Gastroesophageal sphincter (tissue), 4 donors: ENCODE data around the gene NEK10. TPM values are rescaled to one million over a fixed set of nuclear protein-coding genes. Genes with fewer than 3 reads are reported as not detected.

ENCODE experiments used
- ATAC-seq: fragments of 150-250 bp; one replicate; pipeline ENCODE4 v1.9.1; 2016; ENCODE audit warnings: mild to moderate bottlenecking, moderate library complexity
- H3K27ac ChIP-seq, 4 donors: fragments of 200-600 bp; sonication (generic) in 3 of 4; 1 replicate in 3 of 4; 2 replicates in 1 of 4; pipeline ENCODE4 v1.5.1; 2016 to 2019
- H3K27me3 ChIP-seq: fragments of 200-600 bp; sonication (generic); one replicate; pipeline ENCODE4 v1.5.1; 2019
- H3K36me3 ChIP-seq, 2 donors: fragments of 200-600 bp; sonication (generic); one replicate each; pipeline ENCODE4 v1.5.1; 2019; ENCODE audit warnings: control low read depth in 1 of 2
- H3K4me1 ChIP-seq, 3 donors: fragments of 200-600 bp; sonication (generic); 1 replicate in 2 of 3; 2 replicates in 1 of 3; pipeline ENCODE4 v1.5.1; 2016 to 2019; ENCODE audit warnings: control low read depth in 2 of 3
- H3K4me3 ChIP-seq, 2 donors: fragments of 200-600 bp; sonication (generic); one replicate each; pipeline ENCODE4 v1.5.1; 2019; ENCODE audit warnings: mild to moderate bottlenecking in 1 of 2, moderate library complexity in 1 of 2
- H3K9me3 ChIP-seq, 3 donors: fragments of 200-600 bp; sonication (generic); one replicate each; pipeline ENCODE4 v1.5.1; 2017 to 2019; ENCODE audit warnings: control low read depth in 2 of 3
- EP300 ChIP-seq: sonication (generic); formaldehyde crosslinking; IDR thresholded peaks from one replicate; pipeline ENCODE4 v1.6.1; 2017; ENCODE audit warnings: antibody characterized with exemption, mild to moderate bottlenecking
- POLR2A ChIP-seq, 2 donors: fragments of 450-650 bp; IDR thresholded peaks; one replicate each; pipeline ENCODE4 v1.6.1; 2017; ENCODE audit warnings: antibody characterized with exemption in 2 of 2, mild to moderate bottlenecking in 2 of 2, moderate library complexity in 1 of 2
- POLR2AphosphoS5 ChIP-seq: sonication (generic); formaldehyde crosslinking; IDR thresholded peaks from one replicate; pipeline ENCODE4 v1.6.1; 2017; ENCODE audit warnings: antibody characterized with exemption
- WGBS, 2 donors: methylation state at CpG; one replicate each; pipeline ENCODE4 v1.1.5; 2018; ENCODE audit warnings: low coverage in 1 of 2; 5-methylcytosine and 5-hydroxymethylcytosine counted together
- total RNA-seq, 4 donors: library from RNA; depleted of rRNA; stranded (reverse); fragments of >200 nt; gene quantifications; one replicate each; pipeline ENCODE4 v1.1.0, GENCODE V29; 2016
- TF ChIP-seq, protein P1 (sequence below), 4 experiments: fragments of 200-600 bp in 2 of 4; fragments of 450-650 bp in 2 of 4; sonication (generic) in 1 of 4; IDR thresholded peaks; one replicate each; pipeline ENCODE4 v1.5.1; 2017 to 2019; ENCODE audit warnings: antibody characterized with exemption in 4 of 4, mild to moderate bottlenecking in 2 of 4, moderate library complexity in 2 of 4

The NEK10 gene
- total RNA-seq, 4 donors from 2014 or later: 0.62 to 2.7 (median 1.5) TPM

DNA sequence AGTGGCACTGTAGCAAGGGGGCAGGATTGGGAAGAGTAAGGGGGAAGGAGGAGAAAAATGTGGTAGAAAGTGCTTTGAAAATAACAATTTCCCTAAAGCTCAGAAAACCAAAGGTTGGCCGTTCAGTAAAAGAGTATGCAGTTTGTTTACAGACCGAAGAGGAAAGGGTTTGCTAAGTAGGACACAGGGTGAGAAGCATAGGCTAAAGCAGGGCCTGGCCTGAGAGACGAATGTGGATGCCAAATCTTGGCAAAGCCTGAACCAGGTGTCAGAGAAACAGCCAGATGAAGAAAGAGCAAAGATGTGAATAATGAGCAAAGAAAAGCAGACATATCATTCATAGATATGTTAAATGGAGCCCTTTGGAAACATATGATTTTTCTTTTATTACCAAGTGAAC, 17.1 kb downstream of the NEK10 start:
- Histone ChIP-seq H3K4me1 (no peaks in the 10 kb centered on the region), H3K9me3 (no peaks in the 10 kb centered on the region), H3K36me3 (no peaks in the 10 kb centered on the region), H3K27ac (no peak overlapping the region), H3K4me3 (no peak overlapping the region), H3K27me3 (no peaks in the 10 kb centered on the region)
- WGBS, 2 donors: 55 to 66% methylated on average over 3 of the region's 3 CpGs
- no peak for TF ChIP-seq POLR2AphosphoS5
- no peak for TF ChIP-seq POLR2A (IDR thresholded peaks at IDR 0.05)
- no peak for ATAC-seq

DNA sequence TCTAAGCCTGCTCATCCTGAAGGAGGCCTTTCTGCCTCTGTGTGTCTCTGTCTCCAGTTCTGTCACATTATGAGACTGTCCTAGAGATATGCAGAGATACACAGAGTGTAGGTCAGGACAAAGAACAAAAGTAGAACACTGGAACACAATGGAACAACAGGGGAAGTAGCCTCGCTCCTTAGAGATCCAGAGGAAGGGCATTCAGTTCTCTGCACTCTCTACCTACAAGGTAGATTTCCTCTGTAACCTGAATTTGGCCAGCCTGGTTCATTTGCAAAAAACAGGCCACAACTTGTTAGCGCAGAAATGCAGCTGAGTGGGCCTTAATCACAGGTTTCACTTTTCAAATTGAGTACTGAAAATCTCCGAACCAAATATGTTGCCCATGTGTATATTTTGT, 19.4 kb downstream of the NEK10 start:
- WGBS, 2 donors: 89 to 92% methylated on average over 2 to 3 of the region's 3 CpGs

DNA sequence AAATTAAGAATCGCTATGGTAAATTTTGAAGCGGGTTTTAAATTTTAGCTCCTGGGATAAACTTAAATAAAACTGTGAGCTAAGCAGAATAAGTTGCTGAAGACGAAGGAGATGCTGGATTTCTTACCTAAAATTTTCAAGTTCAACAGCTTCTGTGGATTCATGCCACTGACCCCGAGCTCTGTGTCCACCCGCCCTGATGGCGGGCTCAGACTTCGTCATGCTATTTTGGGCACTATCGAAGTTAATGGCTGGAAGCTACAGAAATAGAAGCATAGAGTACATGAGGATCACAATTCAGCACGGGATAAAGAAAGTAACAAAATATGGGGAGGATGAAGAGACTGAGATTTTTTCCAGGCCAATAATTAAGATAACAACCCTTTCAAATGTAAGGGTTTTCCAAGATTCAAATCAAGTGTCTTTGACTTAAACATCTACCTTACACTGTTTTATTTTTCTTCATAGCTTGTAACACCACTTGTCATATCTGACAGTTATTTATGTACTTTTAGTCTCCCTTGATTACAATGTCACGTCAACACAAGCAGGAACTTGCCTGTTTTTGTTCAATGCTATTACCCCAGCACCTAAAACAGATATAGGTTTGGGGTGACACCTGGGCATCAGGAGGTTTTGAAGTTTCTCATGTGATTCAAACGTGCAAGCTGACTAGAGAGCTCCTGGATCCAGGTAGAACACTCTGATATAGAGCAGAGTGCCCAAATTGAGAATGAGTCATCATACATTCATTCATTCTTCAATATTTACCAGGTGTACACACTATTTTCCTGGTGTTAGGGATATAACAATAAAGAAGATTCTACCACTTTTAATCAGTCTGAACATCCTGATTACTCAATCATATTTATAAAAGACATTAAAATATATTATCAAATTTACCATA, 23.0 kb downstream of the NEK10 start:
- no peaks in the 10 kb centered on the region for H3K27me3 ChIP-seq
- H3K36me3 ChIP-seq: no peaks in the 10 kb centered on the region
- H3K4me1 ChIP-seq: no peaks in the 10 kb centered on the region
- no peak overlapping the region for H3K27ac ChIP-seq
- ATAC-seq: no peak
- H3K4me3 ChIP-seq: no peak overlapping the region
- WGBS, 2 donors: 84 to 93% methylated on average over 8 to 11 of the region's 11 CpGs
- TF ChIP-seq POLR2AphosphoS5 (no peak), POLR2A (IDR thresholded peaks at IDR 0.05) (no peak), EP300 (no peak)
- TF ChIP-seq, protein P1, sequence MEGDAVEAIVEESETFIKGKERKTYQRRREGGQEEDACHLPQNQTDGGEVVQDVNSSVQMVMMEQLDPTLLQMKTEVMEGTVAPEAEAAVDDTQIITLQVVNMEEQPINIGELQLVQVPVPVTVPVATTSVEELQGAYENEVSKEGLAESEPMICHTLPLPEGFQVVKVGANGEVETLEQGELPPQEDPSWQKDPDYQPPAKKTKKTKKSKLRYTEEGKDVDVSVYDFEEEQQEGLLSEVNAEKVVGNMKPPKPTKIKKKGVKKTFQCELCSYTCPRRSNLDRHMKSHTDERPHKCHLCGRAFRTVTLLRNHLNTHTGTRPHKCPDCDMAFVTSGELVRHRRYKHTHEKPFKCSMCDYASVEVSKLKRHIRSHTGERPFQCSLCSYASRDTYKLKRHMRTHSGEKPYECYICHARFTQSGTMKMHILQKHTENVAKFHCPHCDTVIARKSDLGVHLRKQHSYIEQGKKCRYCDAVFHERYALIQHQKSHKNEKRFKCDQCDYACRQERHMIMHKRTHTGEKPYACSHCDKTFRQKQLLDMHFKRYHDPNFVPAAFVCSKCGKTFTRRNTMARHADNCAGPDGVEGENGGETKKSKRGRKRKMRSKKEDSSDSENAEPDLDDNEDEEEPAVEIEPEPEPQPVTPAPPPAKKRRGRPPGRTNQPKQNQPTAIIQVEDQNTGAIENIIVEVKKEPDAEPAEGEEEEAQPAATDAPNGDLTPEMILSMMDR (IDR thresholded peaks at IDR 0.05): no peak
- no peaks in the 10 kb centered on the region for H3K9me3 ChIP-seq

More for the DNA sequence above, 19.4 kb downstream of the NEK10 start:
- Histone ChIP-seq H3K9me3 (no peaks in the 10 kb centered on the region), H3K27me3 (no peaks in the 10 kb centered on the region), H3K27ac (no peak overlapping the region), H3K36me3 (no peaks in the 10 kb centered on the region), H3K4me3 (no peak overlapping the region), H3K4me1 (no peaks in the 10 kb centered on the region)
- TF ChIP-seq EP300 (no peak), POLR2AphosphoS5 (no peak), POLR2A (IDR thresholded peaks at IDR 0.05) (no peak)
- TF ChIP-seq, protein P1 (IDR thresholded peaks at IDR 0.05): no peak
- no peak for ATAC-seq

DNA sequence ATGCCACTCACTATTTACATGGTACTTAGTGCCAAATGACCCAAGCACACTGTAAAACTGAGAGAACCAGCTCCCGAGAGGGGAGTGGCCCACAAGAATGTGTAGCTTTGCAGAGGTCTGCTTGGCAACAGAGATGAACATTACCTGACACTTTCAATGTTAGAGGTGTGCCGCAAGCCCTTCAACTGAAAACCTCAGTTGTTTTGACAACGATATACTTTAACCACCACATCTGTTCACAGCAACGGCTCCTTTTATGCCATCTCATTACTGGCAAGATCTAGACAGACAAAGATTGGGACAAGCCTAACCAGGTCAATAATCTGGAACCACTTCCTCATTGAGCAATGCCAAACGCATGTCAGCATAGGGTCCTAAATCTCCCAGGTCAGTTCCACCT, 23.7 kb downstream of the NEK10 start:
- H3K27me3 ChIP-seq: no peaks in the 10 kb centered on the region
- no peak overlapping the region for H3K4me3 ChIP-seq
- TF ChIP-seq POLR2AphosphoS5 (no peak), POLR2A (IDR thresholded peaks at IDR 0.05) (no peak), EP300 (no peak)
- TF ChIP-seq, protein P1 (IDR thresholded peaks at IDR 0.05): no peak
- H3K9me3 ChIP-seq: no peaks in the 10 kb centered on the region
- H3K4me1 ChIP-seq: no peaks in the 10 kb centered on the region
- H3K27ac ChIP-seq: no peak overlapping the region
- no peak for ATAC-seq
- WGBS, 2 donors: 82 to 83% methylated on average over 5 of the region's 5 CpGs
- H3K36me3 ChIP-seq: no peaks in the 10 kb centered on the region

DNA sequence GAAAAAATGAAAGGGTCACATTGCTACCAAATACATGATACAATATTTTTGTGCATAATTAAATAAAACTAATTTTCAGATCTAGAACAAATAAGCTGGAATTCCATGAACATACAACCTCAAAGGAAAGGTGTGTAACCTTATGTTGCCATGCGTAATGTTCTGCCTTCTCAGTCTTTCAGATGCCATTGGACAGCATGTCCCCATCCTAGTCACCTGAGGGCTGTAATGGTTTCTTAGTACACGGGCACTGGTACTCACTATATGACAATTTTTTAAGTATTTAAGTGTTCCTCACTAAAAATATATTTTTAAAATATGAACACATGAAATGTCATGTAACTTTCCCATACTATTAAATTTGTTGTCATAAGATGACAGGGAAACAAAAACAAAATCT, 24.1 kb downstream of the NEK10 start:
- Histone ChIP-seq H3K36me3 (no peaks in the 10 kb centered on the region), H3K4me1 (no peaks in the 10 kb centered on the region), H3K4me3 (no peak overlapping the region), H3K27me3 (no peaks in the 10 kb centered on the region), H3K9me3 (no peaks in the 10 kb centered on the region), H3K27ac (no peak overlapping the region)
- TF ChIP-seq, protein P1 (IDR thresholded peaks at IDR 0.05): no peak
- TF ChIP-seq POLR2A (IDR thresholded peaks at IDR 0.05): no peak
- no peak for TF ChIP-seq POLR2AphosphoS5
- TF ChIP-seq EP300: no peak
- WGBS, 2 donors: 94 to 95% methylated on average over 2 of the region's 2 CpGs
- ATAC-seq: no peak
